Heart left ventricle (tissue), 16 donors: Measurements from ENCODE around the gene TEX36. TPM values are rescaled to one million over a fixed set of nuclear protein-coding genes. Genes with fewer than 3 reads are reported as not detected.

Experiments used
- ATAC-seq, 4 donors: fragments of 200-7000 bp; cut with Tn5 transposase; one replicate each; pipeline ENCODE4 v1.9.1; 2020 to 2022; ENCODE audit warnings: moderate library complexity in 4 of 4, mild to moderate bottlenecking in 3 of 4, moderate number of reproducible peaks in 1 of 4
- DNase-seq, 5 donors: peaks; one replicate each; pipeline ENCODE4 v3.0.0-alpha.2; 2020
- H3K27ac ChIP-seq, 12 donors: fragments of 200-600 bp; sonication (generic) in 4 of 12; one replicate each; pipeline versions ENCODE4 v1.5.0 to v1.8.0; 2016 to 2022; ENCODE audit warnings: mild to moderate bottlenecking in 2 of 12
- H3K27me3 ChIP-seq, 9 donors: fragments of 200-600 bp; sonication (generic) in 2 of 9; one replicate each; pipeline versions ENCODE4 v1.5.1 to v1.8.0; 2016 to 2022; ENCODE audit warnings: mild to moderate bottlenecking in 3 of 9
- H3K36me3 ChIP-seq, 9 donors: fragments of 200-600 bp; sonication (generic) in 2 of 9; one replicate each; pipeline versions ENCODE4 v1.5.0 to v1.8.0; 2018 to 2022; ENCODE audit warnings: mild to moderate bottlenecking in 2 of 9
- H3K4me1 ChIP-seq, 12 donors: fragments of 200-600 bp; sonication (generic) in 4 of 12; one replicate each; pipeline versions ENCODE4 v1.5.0 to v1.8.0; 2016 to 2022; ENCODE audit warnings: mild to moderate bottlenecking in 3 of 12
- H3K4me3 ChIP-seq, 12 donors: fragments of 200-600 bp; sonication (generic) in 4 of 12; one replicate each; pipeline versions ENCODE4 v1.5.0 to v1.8.0; 2017 to 2022; ENCODE audit warnings: mild to moderate bottlenecking in 9 of 12, moderate library complexity in 4 of 12
- H3K9me3 ChIP-seq, 12 donors: fragments of 200-600 bp; sonication (generic) in 4 of 12; one replicate each; pipeline versions ENCODE4 v1.5.0 to v1.8.0; 2016 to 2022; ENCODE audit warnings: mild to moderate bottlenecking in 1 of 12
- CTCF ChIP-seq, 12 donors: fragments of 200-600 bp; sonication (generic) in 4 of 12; IDR thresholded peaks; one replicate each; pipeline versions ENCODE4 v1.5.0 to v1.8.0; 2018 to 2022; ENCODE audit warnings: antibody characterized with exemption in 12 of 12, mild to moderate bottlenecking in 5 of 12
- POLR2A ChIP-seq, 2 donors: fragments of 450-650 bp; IDR thresholded peaks; one replicate each; pipeline ENCODE4 v1.6.1; 2017; ENCODE audit warnings: antibody characterized with exemption in 2 of 2, mild to moderate bottlenecking in 2 of 2, moderate library complexity in 2 of 2
- WGBS, 4 donors: extraction: QIAGEN DNeasy Blood & Tissue Kit in 2 of 4; methylation state at CpG; one replicate each; pipeline versions ENCODE4 v1.1.5 to v1.1.7; 2013 to 2018; 5-methylcytosine and 5-hydroxymethylcytosine counted together
- intact Hi-C, 10 donors: fragments of 100-400 bp; cut with DNase I; formaldehyde crosslinking; loops; one replicate each; pipeline versions ENCODE4 v1.11.1 to v1.14.2; 2022
- polyA plus RNA-seq, 2 donors: library from polyadenylated mRNA; stranded (reverse); fragments of 200-250 nt; gene quantifications; one replicate each; pipeline ENCODE4 v1.2.3, GENCODE V29; 2013
- total RNA-seq, 9 donors: library from RNA; depleted of rRNA in 2 of 9; stranded (reverse); fragments of >200 nt in 2 of 9; fragmentation: NEBNext Ultra II Directional in 3 of 9; extraction: Animal tissue kit (Norgen Biotek cat#: 25700) in 3 of 9; gene quantifications; one replicate each; pipeline versions ENCODE4 v1.1.0 to v1.2.4, GENCODE V29; 2016 to 2023
- donor health status: ischemic (EF 13 %, LVEDD 7.1; RV severe dilation, severe dysfunction).
- donor health status: healthy with polysubstance abuse.
- donor health status: DM: no; HTN: yes; CAD: no.
- donor health status: DM: no; HTN: no; CAD: no.
- donor health status: ischemic (EF 25% LVEDD 6.9; RV normal size, moderate dysfunction).
- donor health status: ischemic (EF 25% LVEDD 5.7; RV mildly dilated, moderate dysfunction).
- donor health status: healthy.
- donor health status: DM: yes; HTN: yes; CAD: no.
- donor health status: ischemic (EF 35%, LVEDD 5.7; RV mildly dilated, moderate dysfunction).
- donor health status: nonischemic (EF 11% LVEDD 7.7; RV severe dilation, severe dysfunction).
- donor health status: DM: yes; HTN: yes; CAD: no.
- donor health status: PGD.
- donor health status: ischemic (EF 29% LVEDD 5.4; RV normal size, mild dysfunction).
- donor health status: nonischemic (EF 23%, LVEDD 6.1; RV moderate dilation, normal function).

The TEX36 gene
- total and polyA plus RNA-seq, 11 donors: not detected

GRCh38 chr10:125691160-125691981 lies 8.4 kb upstream of the TEX36 start:
- Histone ChIP-seq H3K27ac (no peak overlapping the region), H3K4me1 (no peaks in the 10 kb centered on the region), H3K27me3 (peaks cover 0 to 5% (median 0%) of the 10 kb centered on the region in 9 donors), H3K36me3 (no peaks in the 10 kb centered on the region), H3K9me3 (no peaks in the 10 kb centered on the region), H3K4me3 (no peak overlapping the region)
- TF ChIP-seq POLR2A (IDR thresholded peaks at IDR 0.05): no peak
- TF ChIP-seq CTCF (IDR thresholded peaks at IDR 0.05): no peak
- ATAC-seq (no peak), DNase-seq (no peak)
- intact Hi-C loops: no loop called here
- WGBS, 4 donors: 87 to 90% (median 88%) methylated on average over 19 of the region's 19 CpGs

GRCh38 chr10:125689955-125690569 lies 7.1 kb upstream of the TEX36 start:
- ATAC-seq (no peak), DNase-seq (no peak)
- Histone ChIP-seq H3K9me3 (no peaks in the 10 kb centered on the region), H3K27ac (no peak overlapping the region), H3K4me1 (no peaks in the 10 kb centered on the region), H3K27me3 (peaks cover 0 to 4% (median 0%) of the 10 kb centered on the region in 9 donors), H3K36me3 (no peaks in the 10 kb centered on the region), H3K4me3 (no peak overlapping the region)
- intact Hi-C loops: no loop called here
- WGBS, 4 donors: 70 to 86% (median 75%) methylated on average over 8 of the region's 8 CpGs
- TF ChIP-seq CTCF (IDR thresholded peaks at IDR 0.05) (no peak), POLR2A (IDR thresholded peaks at IDR 0.05) (no peak)

- DNase-seq (no peak), ATAC-seq (no peak)
- no peaks in the 10 kb centered on the region for H3K9me3 ChIP-seq
- peaks cover 0 to 5% (median 0%) of the 10 kb centered on the region in 9 donors for H3K27me3 ChIP-seq
- no peak overlapping the region for H3K4me3 ChIP-seq
- no peaks in the 10 kb centered on the region for H3K4me1 ChIP-seq
- WGBS, 4 donors: 77 to 85% (median 79%) methylated on average over 3 of the region's 3 CpGs
- intact Hi-C loops: no loop called here
- H3K36me3 ChIP-seq: no peaks in the 10 kb centered on the region
- TF ChIP-seq POLR2A (IDR thresholded peaks at IDR 0.05) (no peak), CTCF (IDR thresholded peaks at IDR 0.05) (no peak)
- H3K27ac ChIP-seq: no peak overlapping the region
Observed at GRCh38 chr10:125687507-125688185, 4.7 kb upstream of the TEX36 start.

DNA sequence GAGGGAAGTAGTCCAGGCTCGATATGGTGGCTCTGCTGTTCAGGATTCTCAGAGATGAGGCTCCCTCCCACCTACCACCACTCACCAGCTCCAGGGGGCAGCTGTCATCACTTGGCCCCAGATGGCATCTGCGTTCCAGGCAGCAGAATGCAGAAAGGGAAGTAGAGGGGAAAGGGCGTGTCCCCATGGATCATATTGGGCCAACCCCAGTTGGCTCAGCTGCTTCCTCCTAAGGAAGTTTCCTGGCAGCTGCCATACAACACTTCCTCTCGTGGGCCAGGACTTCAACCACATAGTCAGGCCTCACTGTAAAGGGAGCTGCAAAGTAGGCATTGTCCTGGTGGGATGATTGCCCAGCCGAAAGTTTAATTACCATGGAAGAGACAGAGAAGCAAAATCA lies 1.6 kb upstream of the TEX36 start:
- no peak overlapping the region for H3K4me3 ChIP-seq
- H3K27me3 ChIP-seq: peaks cover 0 to 25% (median 4%) of the 10 kb centered on the region in 9 donors
- no peak for TF ChIP-seq POLR2A (IDR thresholded peaks at IDR 0.05)
- TF ChIP-seq CTCF (IDR thresholded peaks at IDR 0.05): no peak
- peak in 1 of 4 donors; percentile 50 for ATAC-seq
- H3K4me1 ChIP-seq: no peaks in the 10 kb centered on the region
- no peak for DNase-seq
- intact Hi-C loops: no loop called here
- H3K9me3 ChIP-seq: no peaks in the 10 kb centered on the region
- H3K36me3 ChIP-seq: no peaks in the 10 kb centered on the region
- WGBS, 4 donors: 47 to 52% (median 51%) methylated on average over 5 of the region's 5 CpGs
- H3K27ac ChIP-seq: no peak overlapping the region
